NCI-H226 (cell line): ENCODE results near the gene TRPM2.
"Not testable (repeated sequence)": the region's sequence is repeated elsewhere in the genome, so short reads cannot be mapped to it uniquely, and the experiment has no call there.

Experiments used
- DNase-seq: peaks from one replicate; pipeline ENCODE4 v3.0.0-alpha.2; 2015

The TRPM2 gene

DNA sequence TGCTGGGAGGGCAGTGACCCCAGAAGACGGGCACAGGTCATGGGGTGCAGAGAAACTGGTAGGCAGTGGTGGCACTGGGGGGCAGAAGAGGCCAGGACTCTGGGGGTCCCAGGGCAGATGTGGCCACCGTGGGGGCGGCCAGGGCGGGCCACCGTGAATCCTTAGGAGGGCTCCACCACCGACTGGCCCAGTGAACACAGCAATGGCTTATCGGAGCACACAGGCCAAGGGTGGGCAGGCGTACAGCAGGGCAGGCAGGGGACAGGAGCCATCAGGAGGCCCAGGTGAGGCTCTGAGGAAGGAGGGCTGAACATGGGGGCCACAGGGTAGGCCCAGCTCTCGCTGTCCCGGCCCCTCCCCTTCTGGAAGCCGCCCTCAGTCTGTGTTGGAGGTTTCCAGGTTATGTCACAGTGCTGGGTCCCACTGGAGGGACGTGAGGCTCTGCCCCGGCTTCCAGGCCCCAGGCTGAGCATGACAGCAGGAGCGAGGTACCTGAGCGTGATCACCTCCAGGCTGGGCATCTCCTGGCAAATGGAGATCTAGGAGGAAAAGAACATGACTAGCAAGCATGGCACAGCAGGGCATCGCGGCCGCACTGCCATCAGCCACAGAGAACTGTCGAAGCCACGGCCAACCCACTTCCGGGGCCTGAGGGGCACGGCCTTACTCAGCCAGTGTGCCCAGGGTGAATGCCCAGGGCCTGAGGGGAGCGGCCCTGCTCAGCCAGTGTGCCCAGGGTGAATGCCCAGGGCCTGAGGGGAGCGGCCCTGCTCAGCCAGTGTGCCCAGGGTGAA lies 18.0 kb upstream of the TRPM2 start:
- no peak for DNase-seq

DNA sequence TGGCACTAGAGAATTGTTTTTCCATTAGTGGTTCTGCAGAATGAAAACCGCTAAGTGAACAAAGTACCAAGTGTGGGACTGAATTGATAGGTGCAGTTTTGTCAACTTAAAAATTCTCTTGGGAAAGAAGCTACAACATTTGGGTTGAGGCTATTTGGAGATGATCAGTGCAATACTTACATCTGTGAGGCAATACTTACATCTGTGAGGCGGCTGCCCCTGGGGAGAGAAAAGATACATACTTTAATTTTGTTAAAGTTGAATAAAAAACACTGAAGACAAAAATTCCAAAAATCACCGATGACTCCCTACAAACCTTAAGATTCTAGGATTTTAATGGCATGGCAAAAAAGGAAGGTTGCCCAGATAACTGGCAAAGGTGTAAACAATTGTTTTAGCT lies 16.0 kb upstream of the TRPM2 start:
- no peak for DNase-seq

DNA sequence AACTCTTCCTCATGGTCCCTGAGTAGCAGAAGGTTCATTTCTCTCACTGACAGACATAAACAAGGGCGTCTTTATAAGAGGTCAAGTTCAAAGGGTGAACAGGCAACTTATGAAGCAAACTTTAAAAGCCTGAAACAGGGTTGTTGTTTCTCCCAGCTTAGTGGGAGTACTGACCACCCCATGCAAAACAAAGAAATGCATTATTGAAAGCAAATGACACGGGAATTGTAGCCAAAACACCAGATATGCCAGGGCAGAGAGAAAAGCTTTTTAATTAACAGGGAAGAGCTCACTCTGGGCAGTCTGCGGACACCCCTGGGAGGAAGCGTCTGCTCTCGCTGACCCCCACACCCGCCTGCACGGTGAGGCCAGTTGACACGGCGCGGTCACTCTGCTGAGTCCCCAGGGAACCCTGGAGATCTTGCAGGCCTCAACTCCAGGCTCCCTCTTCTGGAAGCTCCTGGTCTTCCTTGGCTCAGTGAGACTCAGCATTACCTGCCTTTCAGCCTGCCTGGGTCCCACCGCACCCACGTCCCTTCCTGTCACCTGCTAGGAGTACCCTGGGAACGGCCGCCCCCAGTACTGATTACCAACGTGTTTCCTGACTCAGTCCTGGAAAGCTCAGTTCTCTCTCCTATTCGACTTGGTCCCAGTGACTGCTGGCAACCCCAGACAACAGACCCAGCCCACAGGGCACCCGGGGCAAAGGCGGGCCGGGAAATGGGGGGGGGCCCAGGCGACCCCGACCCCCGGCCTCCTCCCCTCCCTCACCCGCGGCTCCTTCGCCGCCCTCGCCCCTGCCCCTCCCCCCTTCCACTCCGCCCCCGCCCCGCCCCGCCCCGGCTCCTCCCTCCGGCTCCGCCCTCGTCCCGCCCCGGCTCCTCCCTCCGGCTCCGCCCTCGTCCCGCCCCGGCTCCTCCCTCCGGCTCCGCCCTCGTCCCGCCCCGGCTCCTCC lies 15.2 kb upstream of the TRPM2 start:
- DNase-seq, result peak; percentile 31

DNA sequence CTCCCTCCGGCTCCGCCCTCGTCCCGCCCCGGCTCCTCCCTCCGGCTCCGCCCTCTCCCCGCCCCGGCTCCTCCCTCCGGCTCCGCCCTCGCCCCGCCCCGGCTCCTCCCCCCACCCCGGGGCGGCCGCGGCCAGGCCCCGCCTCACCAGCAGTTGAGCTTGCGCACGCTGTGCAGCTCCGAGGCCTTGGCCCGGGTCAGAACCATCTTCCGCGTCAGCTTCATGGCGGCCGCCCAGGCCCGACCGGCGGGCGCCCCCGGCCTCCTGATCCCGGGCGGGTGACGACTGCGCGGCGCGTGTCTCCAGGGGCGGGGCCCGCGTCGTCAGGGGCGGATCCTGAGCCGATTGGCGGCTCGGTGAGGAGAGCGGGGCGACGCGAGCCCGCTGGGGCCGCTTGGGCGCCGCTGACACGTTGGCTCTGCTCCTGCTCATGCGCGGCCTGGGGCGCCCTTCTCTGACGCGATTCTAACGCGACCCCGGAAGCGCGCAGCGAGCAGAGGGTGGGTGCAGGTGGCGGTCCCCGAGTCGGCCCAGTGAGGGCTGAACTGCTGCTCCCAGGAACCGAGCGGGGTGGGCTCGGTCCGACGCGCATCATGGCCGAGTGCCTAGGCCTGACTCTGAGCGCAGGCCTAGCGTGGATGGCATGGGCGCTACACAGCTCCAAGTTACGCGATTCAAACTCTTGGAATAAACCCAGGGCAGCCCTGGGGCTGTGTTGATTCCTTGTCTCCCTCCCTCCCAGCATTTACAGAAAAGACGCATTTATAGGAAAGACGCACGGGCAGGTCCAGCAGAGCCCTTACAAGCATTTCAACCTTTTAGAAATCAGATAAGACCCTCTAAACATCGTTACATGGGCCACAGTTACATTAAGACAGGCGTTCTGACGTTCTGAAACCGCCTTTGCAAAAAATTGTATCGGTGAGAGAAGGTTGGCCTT lies 14.2 kb upstream of the TRPM2 start, which contains the start of gene CFAP410:
TSS of gene CFAP410 (minus strand) at position 420 of the 940 bp plus-strand sequence. CDS start at position 224, 196 bp downstream.
- peak; percentile 94 for DNase-seq

DNA sequence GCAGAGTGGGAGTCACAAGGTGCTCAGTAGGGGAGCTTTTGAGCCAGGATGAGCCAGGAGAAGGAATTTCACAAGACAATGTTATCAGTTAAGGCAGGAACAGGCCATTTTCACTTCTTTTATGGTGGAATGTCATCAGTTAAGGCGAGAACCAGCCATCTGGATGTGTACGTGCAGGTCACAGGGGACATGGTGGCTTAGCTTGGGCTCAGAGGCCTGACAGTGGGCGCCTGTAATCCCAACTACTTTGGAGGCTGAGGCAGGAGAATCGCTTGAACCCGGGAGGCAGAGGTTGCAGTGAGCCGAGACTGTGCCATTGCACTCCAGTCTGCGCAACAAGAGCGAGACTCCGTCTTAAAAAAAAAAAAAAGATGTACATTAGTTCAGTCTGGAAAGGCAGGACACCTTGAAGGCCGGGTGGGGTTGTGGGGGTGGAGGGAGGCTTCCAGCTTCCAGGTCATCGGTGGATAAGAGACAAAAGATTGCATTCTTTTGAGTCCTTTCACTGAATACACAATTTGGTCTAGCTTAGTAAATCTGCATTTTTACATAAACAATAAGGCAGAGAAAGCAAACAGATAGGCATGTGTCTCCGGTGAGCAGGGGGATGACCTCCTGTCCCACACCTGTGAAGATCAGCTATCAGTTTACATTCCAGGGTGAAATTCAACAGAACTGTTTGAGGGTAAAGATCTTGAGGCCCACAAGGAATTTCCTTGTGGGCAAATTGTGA lies 11.5 kb upstream of the TRPM2 start:
- not testable (repeated sequence) for DNase-seq

- DNase-seq, result not testable (repeated sequence)
These were observed 10.4 kb upstream of the TRPM2 start for GRCh38 chr21:44342981-44343380.

- DNase-seq, result no peak
These were observed 8.8 kb upstream of the TRPM2 start for GRCh38 chr21:44344541-44345183.

DNA sequence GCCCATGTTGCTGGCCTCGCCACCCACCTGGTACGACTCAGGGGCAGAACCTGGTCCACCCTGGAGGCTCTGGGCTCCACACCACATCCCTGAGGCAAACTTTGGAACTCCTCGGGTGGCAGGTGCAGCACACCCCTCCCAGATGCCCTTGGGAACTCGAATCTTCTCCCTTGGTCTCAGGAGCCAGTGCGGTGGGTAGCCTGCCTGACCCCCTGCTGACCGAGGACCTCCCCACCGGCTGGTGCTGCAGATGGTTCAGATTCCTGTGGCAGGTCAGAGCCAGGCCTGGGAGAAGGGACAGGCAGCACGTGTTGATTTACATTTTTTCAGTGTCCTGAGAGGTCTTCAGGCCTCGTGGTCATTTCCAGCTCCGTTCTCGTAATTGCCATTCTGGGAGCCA lies 7.9 kb upstream of the TRPM2 start:
- DNase-seq, result no peak

DNA sequence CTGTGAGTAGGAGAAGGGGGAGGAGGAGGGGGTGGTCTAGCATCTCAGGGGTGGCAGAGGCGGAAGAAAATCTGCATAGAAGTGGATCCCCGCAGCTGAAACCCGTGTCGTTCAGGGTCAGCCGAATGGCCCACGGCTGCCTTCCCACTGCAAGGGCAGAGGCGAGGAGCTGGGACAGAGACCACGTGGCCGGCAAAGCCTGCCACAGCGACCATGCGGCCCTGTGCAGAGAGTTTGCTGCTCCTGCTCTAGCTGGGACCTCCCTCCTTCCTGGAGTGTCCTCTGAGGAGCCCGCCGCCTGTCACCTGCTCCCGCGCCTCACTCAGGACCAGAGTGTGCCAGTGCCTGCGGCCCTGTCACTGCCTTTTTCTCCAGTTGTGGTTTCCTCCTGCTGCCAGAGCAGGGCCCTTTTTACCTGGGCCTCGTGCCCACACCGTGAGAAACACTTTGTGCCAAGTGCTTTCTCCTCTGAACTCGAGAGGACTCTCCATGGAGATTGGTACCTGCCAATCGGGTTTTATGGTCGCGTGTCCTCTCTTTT lies 5.4 kb upstream of the TRPM2 start:
- no peak for DNase-seq

DNA sequence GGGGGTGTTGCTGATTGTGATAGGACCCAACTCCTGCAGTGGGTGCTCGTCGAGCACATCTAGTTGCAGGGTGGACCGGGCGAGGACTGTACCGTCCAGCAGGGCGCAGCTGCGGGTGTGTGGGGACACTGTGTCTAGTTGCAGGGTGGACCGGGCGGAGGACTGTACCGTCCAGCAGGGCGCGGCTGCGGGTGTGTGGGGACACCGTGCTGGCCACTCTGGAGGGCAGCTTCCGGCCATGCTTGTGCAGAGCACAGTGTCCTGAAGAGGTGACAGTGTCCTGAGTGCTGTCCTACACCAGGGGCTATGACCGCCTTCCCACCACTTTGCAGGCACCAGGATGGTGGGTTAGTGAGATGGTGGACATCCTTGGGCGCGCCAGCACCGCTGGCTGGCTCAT lies 4.6 kb upstream of the TRPM2 start:
- DNase-seq, result no peak

DNA sequence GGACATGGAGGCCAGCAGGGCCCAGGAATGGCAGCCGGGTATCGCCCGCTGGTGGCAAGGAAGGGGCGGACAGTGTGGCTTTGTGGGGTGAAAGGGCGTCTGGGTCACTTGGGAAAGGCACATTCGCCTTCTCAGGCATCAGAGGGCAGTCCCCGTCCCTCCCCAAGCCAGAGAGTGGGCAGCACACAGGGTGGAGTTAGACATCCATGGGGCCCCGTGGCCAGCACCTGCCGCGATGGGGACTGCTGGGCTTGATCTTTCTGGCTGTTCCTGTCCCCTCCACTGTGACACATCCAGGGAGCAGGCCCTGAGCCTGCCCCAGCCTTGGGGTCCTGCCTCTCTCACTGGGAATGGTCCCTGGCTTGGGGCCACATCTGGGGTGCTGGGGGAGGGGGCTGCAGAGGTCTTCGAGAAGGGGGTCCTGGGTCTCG lies 4.0 kb upstream of the TRPM2 start:
- no peak for DNase-seq

DNA sequence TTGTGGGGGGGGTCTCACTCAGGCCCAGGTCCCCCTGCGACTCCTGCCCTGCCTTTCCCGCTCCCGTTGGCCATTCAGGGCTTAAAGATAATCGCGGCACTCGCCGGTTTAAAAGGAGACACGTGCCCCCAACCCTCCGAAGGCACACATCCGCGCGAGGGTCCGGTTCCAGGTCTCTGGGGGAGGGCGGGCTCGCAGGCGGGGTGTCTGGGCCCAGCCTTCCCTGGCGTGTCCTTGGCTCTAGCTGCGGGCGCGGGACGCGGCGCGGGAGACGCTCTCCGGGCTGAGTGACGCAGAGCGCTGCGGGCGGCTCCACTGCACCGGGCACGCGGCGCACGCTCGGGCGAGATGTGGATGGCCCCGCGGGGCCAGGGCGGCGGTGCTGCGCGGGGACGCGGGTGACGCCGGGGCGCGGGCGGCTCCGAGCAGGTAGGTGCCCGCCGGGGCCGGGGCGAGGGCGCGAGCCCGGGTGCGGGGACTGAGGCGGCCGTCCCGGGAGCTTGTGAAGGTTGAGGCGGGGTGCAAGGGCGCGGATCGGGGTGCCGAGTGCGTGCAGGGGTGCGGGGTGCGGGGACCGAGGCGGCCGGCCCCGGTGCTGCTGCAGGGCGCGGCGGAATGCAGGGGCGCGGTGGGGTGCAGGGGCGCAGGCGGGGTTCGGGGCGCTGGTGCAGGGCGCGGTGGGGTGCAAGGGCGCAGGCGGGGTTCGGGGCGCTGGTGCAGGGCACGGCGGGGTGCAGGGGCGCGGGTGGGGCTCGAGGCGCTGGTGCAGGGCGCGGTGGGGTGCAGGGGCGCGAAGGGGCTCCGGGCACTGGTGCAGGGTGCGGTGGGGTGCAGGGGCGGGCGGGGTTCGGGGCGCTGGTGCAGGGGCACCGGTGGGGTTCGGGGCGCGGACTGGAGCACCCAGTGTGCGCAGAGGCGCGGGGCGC lies 3.3 kb upstream of the TRPM2 start:
- DNase-seq, result no peak

- DNase-seq, result no peak
These were observed 2.5 kb upstream of the TRPM2 start for GRCh38 chr21:44350773-44351481.

DNA sequence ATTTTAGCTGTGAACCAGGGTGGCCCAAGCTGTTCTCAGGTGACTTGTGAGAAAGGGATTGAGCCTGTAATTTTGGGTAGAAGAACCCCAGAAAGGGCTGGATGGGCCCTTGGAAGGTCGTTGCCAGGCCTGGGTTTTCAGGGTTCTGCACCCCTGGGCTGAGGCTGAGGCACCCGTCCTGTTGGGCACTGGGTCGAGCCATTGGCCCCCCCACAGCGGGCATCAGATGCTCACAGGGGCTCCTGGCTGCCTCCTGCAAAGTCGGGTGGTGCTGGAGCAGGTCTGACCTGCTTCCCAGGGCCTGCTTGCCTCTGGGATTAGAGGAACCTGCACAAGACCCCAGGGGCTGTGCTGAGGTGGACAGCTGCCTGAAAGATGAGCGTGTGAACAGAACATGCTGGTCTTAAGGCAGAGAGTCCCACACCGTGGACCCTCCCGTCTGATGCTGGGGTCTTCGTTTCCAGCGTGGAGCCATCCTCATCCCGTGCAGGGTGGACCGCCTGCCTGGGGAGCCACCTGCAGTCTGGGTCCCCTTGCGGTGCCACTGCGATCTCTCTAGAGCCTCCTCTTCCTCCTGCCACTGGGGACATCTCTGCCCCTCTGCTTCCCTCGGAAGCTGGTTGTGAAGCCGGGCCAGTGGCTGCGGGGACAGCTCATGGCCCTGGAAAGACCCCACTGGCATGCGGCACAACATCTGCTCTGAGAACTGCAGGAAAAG lies 1.7 kb upstream of the TRPM2 start:
- no peak for DNase-seq

DNA sequence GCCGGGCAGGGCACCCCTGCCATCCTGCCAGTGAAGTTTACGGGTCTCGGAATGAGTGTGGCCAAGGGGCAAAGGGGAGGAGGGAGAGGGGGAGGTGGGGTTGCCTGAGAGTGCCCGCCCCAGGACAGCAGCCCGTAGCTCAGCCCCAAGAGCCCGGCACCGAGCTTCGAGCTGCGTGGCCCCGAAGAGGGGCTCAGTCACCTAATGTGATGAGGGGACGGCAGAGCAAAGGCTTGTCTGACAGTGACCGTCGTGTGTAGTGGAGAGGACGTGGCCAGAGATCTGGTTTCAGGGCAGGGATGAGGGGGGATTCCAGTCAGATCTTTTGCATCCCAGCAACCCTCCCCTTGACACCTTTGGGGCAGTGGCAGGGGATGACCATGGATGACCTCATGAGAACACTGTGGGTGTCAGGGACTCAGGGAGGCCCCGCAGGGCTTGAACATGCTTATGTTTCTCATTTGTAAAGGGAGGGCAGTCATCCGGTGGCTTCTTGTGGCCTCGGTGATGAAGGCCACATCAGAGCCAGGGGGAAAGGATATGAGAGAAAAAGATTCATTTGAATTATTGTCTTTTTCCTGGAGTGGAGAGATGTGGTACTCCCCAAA lies 1.1 kb upstream of the TRPM2 start:
- DNase-seq, result no peak

GRCh38 chr21:44354001-44354405 lies 582 bp downstream of the TRPM2 start:
- DNase-seq, result no peak

DNA sequence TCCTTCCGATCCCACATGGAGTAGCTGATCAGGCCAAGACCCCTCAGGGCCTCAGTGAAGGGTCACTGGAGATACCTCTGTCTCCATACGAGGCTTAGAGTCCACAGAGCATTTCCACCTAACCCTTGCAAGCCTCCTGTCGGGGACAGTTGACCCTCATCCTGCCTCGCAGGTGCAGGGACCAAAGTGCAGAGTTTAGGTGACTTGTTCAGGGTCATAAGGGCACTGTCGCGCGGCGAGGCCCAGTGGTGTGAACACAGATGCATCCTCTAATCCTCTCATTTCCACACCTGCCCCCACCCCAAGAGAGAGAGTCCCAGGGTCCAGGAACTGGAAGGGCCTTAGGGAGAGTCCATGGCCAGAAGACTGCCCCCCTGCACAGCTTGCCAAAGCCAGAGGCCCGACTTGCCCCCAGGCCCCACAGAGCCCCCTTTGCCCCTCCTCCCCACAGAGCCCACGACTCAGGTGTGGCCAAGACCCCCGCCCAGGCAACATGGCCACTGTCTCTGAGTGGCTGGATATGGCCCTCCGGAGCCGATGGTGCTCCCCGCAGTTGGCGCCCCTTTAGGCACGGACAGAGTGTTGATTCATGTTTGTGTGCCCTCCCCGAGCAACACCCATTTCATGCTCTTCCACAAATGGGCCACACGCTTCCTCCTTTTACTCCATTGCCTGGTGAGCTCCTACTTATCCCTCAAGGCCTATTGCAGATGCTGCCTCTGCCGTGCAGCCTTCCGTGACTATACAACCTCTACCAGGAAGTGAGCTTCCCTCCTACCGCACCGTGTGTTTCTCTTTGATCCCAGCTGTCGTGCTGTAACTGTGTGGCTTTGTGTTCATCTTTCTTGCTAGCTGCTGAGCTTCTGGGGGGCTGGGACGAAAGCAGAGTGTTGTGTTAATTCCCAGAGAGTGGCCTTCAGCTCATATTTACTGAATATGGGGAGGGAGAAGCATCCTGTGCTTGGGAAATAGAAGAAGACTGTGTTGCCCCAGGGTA lies 1.7 kb downstream of the TRPM2 start:
- no peak for DNase-seq
